T-helper 17 cell (primary cell): Measurements from ENCODE around the gene SLC7A6. TPM values are rescaled to one million over a fixed set of nuclear protein-coding genes. Genes with fewer than 3 reads are reported as not detected.

Experiments used
- ATAC-seq: fragments of 150-1000 bp; cut with Tn5 transposase; 2 replicates; pipeline ENCODE4 v1.10.0; 2021; ENCODE audit warnings: mild to moderate bottlenecking, moderate library complexity
- DNase-seq, 3 donors: peaks; one replicate each; pipeline versions ENCODE4 v3.0.0 to v3.0.0-alpha.2; 2020 to 2021
- H3K9me3 ChIP-seq: one replicate; pipeline ENCODE4 v1.7.0; 2013; ENCODE audit warnings: low read length, mild to moderate bottlenecking; ENCODE audit not compliant: control insufficient read depth, poor library complexity, severe bottlenecking
- H3K27ac Mint-ChIP-seq: one replicate; pipeline ENCODE4 v1.8.0; 2022; ENCODE audit warnings: mild to moderate bottlenecking, moderate library complexity, mixed read lengths
- H3K27me3 Mint-ChIP-seq: one replicate; pipeline ENCODE4 v1.8.0; 2022; ENCODE audit warnings: mixed read lengths
- H3K36me3 Mint-ChIP-seq: one replicate; pipeline ENCODE4 v1.8.0; 2022; ENCODE audit warnings: low read depth, mixed read lengths
- H3K4me1 Mint-ChIP-seq: one replicate; pipeline ENCODE4 v1.8.0; 2022; ENCODE audit warnings: mild to moderate bottlenecking, mixed read lengths
- H3K4me3 Mint-ChIP-seq: one replicate; pipeline ENCODE4 v1.8.0; 2022; ENCODE audit warnings: mild to moderate bottlenecking, moderate library complexity, mixed read lengths
- total RNA-seq, 4 donors: library from RNA in 2 of 4; stranded (reverse) in 2 of 4; gene quantifications; one replicate each; pipeline ENCODE4 v1.2.3 and lab custom pipeline; 2022 to 2026

The SLC7A6 gene
- total RNA-seq, 2 donors from 2014 or later: 148 to 171 TPM

- Mint-ChIP-seq H3K27me3 (no peaks in the 10 kb centered on the region), H3K4me1 (peaks cover 5% of the 10 kb centered on the region), H3K36me3 (peaks cover 3% of the 10 kb centered on the region), H3K27ac (no peak overlapping the region), H3K4me3 (no peak overlapping the region)
- DNase-seq (no peak), ATAC-seq (peak; percentile 35)
- no peaks in the 10 kb centered on the region for H3K9me3 ChIP-seq
Observed at GRCh38 chr16:68251832-68252231, 12.5 kb upstream of the SLC7A6 start.

- H3K4me3 Mint-ChIP-seq: no peak overlapping the region
- ATAC-seq: no peak
- no peak for DNase-seq
- peaks cover 3% of the 10 kb centered on the region for H3K36me3 Mint-ChIP-seq
- H3K27me3 Mint-ChIP-seq: no peaks in the 10 kb centered on the region
- H3K4me1 Mint-ChIP-seq: peaks cover 3% of the 10 kb centered on the region
- H3K9me3 ChIP-seq: no peaks in the 10 kb centered on the region
- no peak overlapping the region for H3K27ac Mint-ChIP-seq
Observed at GRCh38 chr16:68252383-68252782, 11.9 kb upstream of the SLC7A6 start.

GRCh38 chr16:68253721-68254120 lies 10.6 kb upstream of the SLC7A6 start:
- peaks cover 3% of the 10 kb centered on the region for H3K4me1 Mint-ChIP-seq
- no peaks in the 10 kb centered on the region for H3K9me3 ChIP-seq
- H3K4me3 Mint-ChIP-seq: no peak overlapping the region
- peaks cover 3% of the 10 kb centered on the region for H3K36me3 Mint-ChIP-seq
- no peak overlapping the region for H3K27ac Mint-ChIP-seq
- no peak for DNase-seq
- ATAC-seq: no peak
- no peaks in the 10 kb centered on the region for H3K27me3 Mint-ChIP-seq

- no peaks in the 10 kb centered on the region for H3K27me3 Mint-ChIP-seq
- no peak overlapping the region for H3K27ac Mint-ChIP-seq
- ATAC-seq (no peak), DNase-seq (no peak)
- H3K9me3 ChIP-seq: no peaks in the 10 kb centered on the region
- H3K36me3 Mint-ChIP-seq: peaks cover 2% of the 10 kb centered on the region
- H3K4me1 Mint-ChIP-seq: no peaks in the 10 kb centered on the region
- no peak overlapping the region for H3K4me3 Mint-ChIP-seq
Observed at GRCh38 chr16:68255712-68256111, 8.6 kb upstream of the SLC7A6 start.

GRCh38 chr16:68257251-68257905 lies 6.9 kb upstream of the SLC7A6 start:
- DNase-seq (no peak), ATAC-seq (peak; percentile 54)
- H3K27me3 Mint-ChIP-seq: no peaks in the 10 kb centered on the region
- no peaks in the 10 kb centered on the region for H3K36me3 Mint-ChIP-seq
- H3K4me3 Mint-ChIP-seq: no peak overlapping the region
- peaks cover 8% of the 10 kb centered on the region for H3K4me1 Mint-ChIP-seq
- no peak overlapping the region for H3K27ac Mint-ChIP-seq
- no peaks in the 10 kb centered on the region for H3K9me3 ChIP-seq

GRCh38 chr16:68257906-68258800 lies 6.2 kb upstream of the SLC7A6 start:
- no peaks in the 10 kb centered on the region for H3K36me3 Mint-ChIP-seq
- ATAC-seq: no peak
- no peaks in the 10 kb centered on the region for H3K9me3 ChIP-seq
- H3K4me3 Mint-ChIP-seq: no peak overlapping the region
- H3K4me1 Mint-ChIP-seq: peaks cover 13% of the 10 kb centered on the region
- no peak for DNase-seq
- no peak overlapping the region for H3K27ac Mint-ChIP-seq
- no peaks in the 10 kb centered on the region for H3K27me3 Mint-ChIP-seq

- H3K4me3 Mint-ChIP-seq: no peak overlapping the region
- H3K9me3 ChIP-seq: no peaks in the 10 kb centered on the region
- ATAC-seq (no peak), DNase-seq (no peak)
- no peaks in the 10 kb centered on the region for H3K27me3 Mint-ChIP-seq
- H3K4me1 Mint-ChIP-seq: peaks cover 21% of the 10 kb centered on the region
- peak overlapping the region; percentile 24 for H3K27ac Mint-ChIP-seq
- no peaks in the 10 kb centered on the region for H3K36me3 Mint-ChIP-seq
Observed at GRCh38 chr16:68259007-68259825, 5.1 kb upstream of the SLC7A6 start.

GRCh38 chr16:68263559-68264127 lies 683 bp upstream of the SLC7A6 start:
- H3K9me3 ChIP-seq: no peaks in the 10 kb centered on the region
- H3K36me3 Mint-ChIP-seq: no peaks in the 10 kb centered on the region
- ATAC-seq: no peak
- H3K4me1 Mint-ChIP-seq: peaks cover 48% of the 10 kb centered on the region
- no peaks in the 10 kb centered on the region for H3K27me3 Mint-ChIP-seq
- peak overlapping the region; percentile 95 for H3K27ac Mint-ChIP-seq
- peak overlapping the region; percentile 97 for H3K4me3 Mint-ChIP-seq
- DNase-seq: no peak

GRCh38 chr16:68265078-68265920 lies 973 bp downstream of the SLC7A6 start:
- Mint-ChIP-seq H3K4me3 (peak overlapping the region; percentile 97), H3K4me1 (peaks cover 55% of the 10 kb centered on the region), H3K36me3 (peaks cover 4% of the 10 kb centered on the region), H3K27me3 (no peaks in the 10 kb centered on the region), H3K27ac (peak overlapping the region; percentile 95)
- no peaks in the 10 kb centered on the region for H3K9me3 ChIP-seq
- DNase-seq: peak; percentile 30 to 55 (median 30)
- ATAC-seq: peak; percentile 29

GRCh38 chr16:68267612-68268405 lies 3.5 kb downstream of the SLC7A6 start:
- DNase-seq (no peak), ATAC-seq (no peak)
- peaks cover 51% of the 10 kb centered on the region for H3K4me1 Mint-ChIP-seq
- no peaks in the 10 kb centered on the region for H3K9me3 ChIP-seq
- peak overlapping the region; percentile 21 for H3K4me3 Mint-ChIP-seq
- H3K36me3 Mint-ChIP-seq: peaks cover 6% of the 10 kb centered on the region
- H3K27me3 Mint-ChIP-seq: no peaks in the 10 kb centered on the region
- peak overlapping the region; percentile 95 for H3K27ac Mint-ChIP-seq

GRCh38 chr16:68269793-68270192 lies 5.5 kb downstream of the SLC7A6 start:
- DNase-seq (no peak), ATAC-seq (no peak)
- peak overlapping the region; percentile 95 for H3K27ac Mint-ChIP-seq
- no peaks in the 10 kb centered on the region for H3K9me3 ChIP-seq
- peaks cover 56% of the 10 kb centered on the region for H3K4me1 Mint-ChIP-seq
- no peaks in the 10 kb centered on the region for H3K27me3 Mint-ChIP-seq
- no peak overlapping the region for H3K4me3 Mint-ChIP-seq
- peaks cover 9% of the 10 kb centered on the region for H3K36me3 Mint-ChIP-seq
